Activated CD4-positive, CD25-positive, alpha-beta regulatory T cell (primary cell): ENCODE measurements around the gene ASIC4.

Source experiments
- DNase-seq, 4 experiments: peaks; one replicate each; lab custom pipeline; 2025; lab: John Stamatoyannopoulos, UW

Gene ASIC4

DNA sequence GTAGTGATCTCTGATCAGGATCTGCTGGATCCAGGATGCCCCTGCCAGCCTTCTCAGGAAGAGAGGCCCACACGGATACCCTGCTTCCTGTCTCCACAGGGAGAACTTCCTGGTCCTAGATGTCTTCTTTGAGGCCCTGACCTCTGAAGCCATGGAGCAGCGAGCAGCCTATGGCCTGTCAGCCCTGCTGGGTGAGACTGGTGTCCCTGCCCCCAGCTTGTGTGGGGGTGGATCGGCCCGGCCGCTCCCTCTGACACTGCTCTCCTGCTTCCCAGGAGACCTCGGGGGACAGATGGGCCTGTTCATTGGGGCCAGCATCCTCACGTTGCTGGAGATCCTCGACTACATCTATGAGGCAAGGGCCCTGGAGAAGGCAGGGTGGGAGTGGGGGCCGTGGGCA lies 22.7 kb downstream of the ASIC4 start:
- DNase-seq, result no peak

DNA sequence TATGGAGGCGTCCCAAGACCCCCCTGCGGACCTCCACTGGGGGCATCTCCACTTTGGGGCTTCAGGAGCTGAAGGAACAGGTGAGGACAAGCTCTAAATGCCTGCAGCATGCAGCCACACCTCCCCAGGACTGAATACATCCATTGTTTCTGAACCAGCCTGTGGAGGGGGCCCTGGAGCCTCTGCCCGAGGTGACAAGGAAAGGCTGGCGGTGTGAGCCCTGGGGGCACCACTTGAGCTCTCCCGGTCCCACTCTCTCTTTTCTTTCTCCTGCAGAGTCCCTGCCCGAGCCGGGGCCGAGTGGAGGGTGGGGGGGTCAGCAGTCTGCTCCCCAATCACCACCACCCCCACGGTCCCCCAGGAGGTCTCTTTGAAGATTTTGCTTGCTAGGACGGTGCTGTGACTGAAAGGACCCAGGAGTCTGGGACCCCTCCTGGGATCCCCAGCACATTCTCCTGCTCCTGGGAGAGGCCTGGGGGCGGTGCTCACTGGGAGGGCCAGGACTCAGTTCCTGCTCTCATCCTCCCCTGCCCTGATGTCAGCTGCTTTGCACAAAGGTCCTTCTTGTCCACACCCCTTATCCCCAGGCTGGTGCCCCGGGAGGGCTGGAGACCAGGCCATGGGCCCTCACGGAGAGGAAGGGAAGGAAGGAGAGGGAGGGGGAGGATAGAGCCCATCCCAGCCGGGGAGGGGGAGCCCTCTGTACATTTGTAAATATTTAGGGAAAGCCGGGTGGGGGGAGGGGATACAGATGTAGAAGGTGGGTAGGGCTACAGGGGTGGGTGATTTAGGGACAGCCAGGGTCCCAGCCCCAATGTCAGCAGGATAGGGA lies 23.6 kb downstream of the ASIC4 start:
- no peak for DNase-seq

DNA sequence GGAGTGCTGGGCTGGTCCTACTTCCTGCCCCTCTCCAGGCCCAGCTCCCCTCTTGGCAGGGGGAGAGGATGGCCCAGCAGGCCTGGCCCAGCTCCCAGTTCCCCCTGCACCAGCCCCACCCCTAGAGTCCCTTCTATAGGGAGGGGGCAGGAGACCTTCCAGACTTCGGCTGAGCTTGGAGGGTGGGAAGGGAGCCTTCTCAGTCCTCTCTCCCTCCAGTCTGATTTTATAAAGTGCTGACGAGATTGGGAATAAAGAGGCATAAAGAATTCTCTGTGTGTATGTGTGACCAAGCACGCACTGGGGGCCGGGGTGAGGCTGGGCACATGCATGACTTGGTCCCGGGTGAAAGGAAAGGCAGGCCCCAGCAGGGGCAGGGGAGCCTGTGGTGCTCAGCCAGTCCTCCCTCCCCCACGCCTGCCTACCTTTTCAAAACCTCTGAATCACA lies 24.2 kb downstream of the ASIC4 start:
- DNase-seq, result no peak

DNA sequence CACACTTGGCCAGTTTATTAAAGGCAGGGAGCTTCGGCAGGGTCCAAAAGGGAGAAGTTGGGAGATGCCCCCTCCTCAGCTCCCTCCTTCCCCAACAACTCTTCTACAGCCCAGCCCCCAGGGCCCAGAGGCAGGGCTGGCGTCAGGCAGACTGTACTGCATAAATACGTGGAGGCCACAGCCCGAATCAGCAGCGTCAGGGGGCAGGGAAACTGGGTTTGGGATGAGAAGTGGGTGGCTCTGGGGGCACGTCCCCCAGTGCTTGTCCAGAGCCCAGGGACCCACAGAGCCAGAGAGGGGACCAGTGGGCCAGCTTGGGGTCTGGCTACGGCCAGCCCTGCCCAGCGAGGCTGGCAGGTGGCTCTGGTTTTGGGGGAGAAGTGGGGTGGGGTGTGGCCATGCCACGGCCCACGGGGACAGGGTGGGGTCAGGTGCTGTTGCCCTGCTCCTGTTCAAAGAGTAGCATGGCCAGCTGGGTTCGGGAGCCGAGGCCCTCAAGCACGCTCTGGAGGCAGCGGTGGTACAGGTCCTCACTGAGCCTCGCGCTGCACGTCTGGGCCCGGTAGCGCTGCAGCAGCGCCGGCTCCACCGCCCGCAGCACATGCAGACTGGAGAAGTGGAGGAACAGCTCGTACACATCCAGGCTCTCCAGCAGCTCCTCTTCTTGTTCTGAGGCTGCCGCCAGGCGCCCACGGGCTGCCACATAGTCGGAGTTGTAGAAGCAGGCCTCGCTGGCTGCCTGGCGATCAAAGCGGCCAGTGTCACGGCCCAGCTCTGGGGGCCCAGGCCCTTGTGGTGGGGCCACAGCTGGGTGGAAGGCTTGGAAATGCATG lies 24.9 kb downstream of the ASIC4 start:
- no peak for DNase-seq

DNA sequence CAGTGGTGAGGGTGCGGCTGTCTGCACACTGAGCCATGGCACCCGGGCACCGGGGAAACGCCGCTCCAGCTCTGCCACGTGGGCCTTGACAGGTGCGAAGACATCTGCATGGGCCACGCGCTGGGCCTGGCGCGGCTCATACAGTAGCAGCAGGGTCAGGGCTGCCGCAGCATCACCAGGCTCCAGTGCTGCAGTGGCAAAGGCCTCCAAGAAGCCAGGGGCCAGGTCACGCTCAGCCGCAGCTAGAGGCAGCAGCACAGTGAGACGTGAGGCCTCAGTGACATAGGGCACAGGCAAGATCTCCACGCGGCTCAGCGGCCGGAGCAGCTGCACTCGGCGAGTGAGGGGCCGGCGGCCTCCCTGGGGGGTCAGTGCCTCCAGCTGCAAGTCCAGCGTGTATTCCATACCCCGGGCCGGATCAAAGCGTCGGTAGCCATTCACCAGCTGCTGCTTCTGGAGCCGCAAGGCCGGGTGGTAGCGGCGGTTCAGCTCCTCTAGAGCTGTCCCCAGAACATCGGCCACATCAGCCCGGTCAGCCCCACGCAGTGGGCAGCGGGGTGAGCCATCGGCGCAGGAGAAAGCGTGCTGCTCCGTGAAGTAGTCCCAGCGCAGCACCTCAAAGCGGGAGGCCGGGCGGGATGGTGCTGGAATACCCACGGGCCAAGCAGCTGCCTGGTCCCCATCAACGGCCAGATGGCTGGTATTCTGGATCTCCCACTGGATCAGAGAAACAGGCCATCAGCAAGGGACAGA lies 25.8 kb downstream of the ASIC4 start:
- DNase-seq, result no peak

DNA sequence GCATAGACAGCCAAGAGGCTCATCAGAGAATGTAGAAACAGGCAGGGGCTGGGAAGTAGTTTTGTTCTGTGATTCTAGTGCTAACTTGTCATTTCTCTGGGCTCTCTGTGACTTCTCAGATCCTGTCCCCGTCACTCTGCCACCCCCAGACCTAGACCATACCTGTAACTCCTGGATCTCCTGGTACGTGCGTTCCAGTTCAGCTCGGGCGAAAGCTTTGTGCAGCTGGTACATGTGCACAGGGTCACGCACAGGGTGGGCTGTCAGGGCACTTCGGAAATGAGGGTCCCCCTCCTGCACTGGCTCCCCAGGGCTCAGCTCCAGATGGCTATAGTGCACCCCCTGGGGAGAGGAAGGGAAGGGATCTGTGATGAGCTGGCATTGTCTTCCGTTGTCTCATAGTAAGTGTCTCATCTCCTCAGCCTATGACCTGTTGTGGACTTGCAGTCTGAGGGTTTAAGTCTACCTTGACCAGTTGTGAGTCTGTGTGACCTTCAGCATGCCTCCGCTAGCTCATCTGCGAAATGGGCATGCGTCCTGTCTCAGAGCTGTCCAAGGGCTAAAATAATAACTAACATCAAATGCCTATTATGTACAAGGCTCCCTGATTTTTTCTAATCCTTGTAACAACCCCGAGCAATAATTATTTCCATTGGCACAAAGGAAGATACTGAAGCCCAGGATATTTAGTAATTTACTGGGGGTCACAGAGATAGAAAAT lies 26.7 kb downstream of the ASIC4 start:
- no peak for DNase-seq

DNA sequence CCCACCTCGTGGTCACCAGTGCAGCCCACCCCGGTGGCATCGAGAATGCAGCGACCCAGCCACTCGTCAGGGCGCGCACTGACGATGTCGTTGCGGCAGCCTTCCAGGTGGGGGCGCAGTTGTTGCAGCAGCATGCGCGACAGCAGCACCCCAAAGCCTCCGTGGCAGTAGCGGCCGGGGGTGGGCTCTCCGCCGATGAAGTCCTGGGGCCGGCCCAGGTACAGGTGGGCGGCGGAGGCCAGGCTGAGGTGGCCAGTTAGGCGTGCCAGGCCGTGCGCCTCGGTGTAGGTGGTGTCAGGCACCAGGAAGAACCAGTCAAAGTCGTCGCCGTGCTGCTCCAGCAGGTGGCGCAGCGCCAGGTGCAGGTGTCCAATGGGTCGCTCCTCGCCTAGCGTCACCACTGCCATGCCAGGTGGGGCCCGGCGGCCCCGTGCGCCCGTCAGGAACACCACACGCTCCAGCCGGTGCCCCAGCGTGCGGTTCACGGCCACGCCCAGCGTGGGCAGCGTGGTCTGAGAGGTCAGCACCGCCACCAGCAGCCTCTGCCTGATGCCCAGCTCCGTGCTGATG lies 27.4 kb downstream of the ASIC4 start:
- peak; percentile 62 to 84 (median 74) for DNase-seq

DNA sequence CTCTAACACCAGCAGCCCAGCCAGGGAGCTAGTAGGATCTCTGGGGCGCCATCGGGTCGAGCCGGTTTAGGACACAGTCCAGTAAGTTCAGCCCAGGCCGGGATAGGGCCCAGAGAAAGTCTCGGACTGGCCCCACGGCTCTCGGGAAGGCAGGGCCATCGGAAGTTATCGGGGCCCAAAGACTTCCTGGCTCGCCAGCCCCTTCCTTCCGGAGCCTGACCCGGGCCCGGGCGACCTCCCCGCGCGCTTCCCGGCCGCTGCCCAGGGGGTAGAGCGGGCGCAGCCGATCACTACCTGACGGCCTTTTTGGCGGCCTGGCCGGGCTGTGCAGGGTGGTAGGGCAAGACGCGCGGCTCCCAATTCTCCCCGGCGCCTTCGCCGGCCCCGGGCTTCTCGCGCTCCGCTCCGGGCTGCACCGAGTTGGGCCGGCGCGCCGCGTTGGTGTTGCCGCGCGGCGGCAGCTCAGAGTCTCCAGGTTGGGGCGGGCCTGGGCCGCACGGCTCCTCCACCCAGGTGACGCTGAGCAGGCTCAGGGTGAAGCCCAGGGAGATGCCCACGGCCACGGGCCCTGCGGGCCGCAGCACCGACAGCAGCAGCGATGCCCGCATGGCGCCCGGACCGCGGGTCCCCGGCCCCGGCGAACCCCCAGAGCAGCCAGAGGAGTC lies 28.8 kb downstream of the ASIC4 start:
- peak in 1 of 4 experiments; percentile 37 for DNase-seq

DNA sequence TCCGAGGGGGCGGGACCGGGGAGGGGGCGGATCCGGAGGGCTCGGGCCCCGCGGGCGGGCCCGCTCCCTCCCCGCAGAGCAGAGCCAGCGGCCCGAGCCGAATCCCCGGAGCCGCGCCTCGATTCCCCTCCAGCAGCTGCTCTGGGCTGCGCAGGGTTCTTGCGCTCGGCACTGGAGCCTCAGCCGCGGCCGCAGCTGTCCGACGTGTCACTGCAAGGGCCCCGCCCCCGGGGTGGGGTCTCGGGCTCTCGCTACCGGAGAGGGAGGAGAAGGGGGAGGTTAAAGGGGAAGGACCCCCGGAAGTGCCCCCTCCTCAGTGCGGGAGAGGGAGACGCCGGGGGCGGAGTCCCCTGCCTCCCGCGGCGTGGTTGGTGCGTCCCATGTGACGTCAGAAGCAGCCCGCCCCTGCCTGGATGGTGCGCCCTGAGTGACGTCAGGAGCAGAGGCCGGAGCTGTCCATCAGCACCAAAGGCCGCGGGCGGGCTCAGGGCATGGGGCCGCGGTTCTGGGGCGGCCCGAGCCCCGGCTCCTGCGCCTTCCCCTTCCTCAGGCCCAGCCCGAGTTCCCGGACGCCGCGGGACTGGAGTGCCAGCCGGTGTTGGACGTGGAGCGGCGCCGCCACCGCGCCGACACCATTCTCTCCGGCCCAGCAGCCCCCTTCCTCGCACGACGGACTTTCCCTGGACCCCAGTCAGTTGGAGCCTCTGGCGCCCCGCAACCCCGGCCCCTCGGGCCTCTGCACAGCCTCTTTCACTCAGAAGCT lies 29.5 kb downstream of the ASIC4 start, which contains the start of the genes CHPF and TMEM198:
TSS of gene CHPF (minus strand) at position 214 of the 763 bp plus-strand sequence. CDS start 271 bp downstream, outside the sequence.
TSS of gene TMEM198 (plus strand) at position 433 of the 763 bp plus-strand sequence. CDS start 700 bp downstream, outside the sequence.
- peak; percentile 79 to 86 (median 84) for DNase-seq

DNA sequence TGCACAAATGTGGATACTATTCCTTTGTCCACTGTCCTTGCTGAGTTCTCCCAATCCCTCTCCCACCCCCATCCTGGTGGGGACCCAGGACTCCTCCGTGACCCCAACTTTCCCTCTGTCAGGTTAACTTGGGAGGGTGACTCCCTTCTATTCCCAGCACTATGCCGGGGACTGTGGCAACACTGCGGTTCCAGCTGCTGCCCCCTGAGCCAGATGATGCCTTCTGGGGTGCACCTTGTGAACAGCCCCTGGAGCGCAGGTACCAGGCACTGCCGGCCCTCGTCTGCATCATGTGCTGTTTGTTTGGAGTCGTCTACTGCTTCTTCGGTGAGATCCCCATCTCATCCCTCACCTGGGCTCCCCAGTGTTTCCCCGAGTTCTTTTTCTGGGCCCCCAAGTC lies 30.3 kb downstream of the ASIC4 start:
- DNase-seq, result no peak

DNA sequence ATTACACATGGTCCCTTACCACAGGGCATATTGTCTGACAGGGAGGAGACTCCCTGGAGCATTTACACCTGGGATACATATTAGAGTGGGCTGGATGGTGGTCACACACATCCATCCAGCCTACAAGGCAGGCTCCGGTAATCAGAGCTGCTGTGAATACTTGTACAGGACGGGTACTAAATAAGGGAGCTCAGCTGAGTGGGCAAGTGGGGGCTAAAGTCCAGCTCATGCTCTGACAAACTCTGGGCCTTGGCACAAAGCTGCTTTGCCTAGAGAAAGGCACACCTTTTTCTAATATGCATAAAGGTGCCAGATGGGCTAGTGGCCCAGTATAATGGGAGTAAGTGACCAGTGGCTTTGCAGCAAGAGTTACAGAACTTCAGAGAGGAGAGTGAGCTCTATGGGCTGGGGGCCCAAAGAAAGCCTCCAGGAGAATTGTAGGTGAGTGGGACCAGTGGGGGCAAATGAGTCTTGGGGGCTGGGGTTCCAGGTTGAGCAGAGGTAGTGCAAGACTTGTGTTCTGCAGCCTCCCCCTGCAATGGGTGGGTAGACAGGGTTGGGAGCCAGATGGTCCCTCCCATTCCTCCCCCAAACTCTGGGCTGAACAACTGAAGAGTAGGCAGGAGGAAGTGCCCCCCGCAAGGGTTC lies 31.1 kb downstream of the ASIC4 start:
- no peak for DNase-seq

DNA sequence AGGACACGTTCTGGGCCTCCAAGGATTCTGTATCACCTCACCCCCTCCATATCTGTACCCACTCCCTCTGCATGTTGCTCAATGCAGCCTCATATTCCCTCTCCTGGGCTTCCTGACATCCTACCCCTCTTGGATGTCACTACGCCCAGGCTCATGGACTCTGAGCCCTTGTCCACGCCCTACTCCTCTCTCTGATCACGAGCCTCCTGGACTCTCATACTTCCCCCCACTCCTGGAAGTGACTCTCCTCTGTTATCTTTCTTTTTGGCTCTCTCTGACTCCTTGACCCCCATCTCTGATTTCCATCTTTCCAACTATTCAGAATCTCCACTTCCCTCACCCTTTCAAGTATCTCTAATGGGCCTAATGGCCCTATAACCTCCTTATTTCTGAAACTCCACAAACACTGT lies 31.7 kb downstream of the ASIC4 start:
- DNase-seq, result no peak

DNA sequence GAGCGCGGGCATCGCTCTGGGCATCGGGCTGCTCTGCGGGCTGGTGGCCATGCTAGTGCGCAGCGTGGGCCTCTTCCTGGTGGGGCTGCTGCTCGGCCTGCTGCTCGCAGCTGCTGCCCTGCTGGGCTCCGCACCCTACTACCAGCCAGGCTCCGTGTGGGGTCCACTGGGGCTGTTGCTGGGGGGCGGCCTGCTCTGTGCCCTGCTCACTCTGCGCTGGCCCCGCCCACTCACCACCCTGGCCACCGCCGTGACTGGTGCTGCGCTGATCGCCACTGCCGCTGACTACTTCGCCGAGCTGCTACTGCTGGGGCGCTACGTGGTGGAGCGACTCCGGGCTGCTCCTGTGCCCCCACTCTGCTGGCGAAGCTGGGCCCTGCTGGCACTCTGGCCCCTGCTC lies 33.3 kb downstream of the ASIC4 start:
- no peak for DNase-seq

DNA sequence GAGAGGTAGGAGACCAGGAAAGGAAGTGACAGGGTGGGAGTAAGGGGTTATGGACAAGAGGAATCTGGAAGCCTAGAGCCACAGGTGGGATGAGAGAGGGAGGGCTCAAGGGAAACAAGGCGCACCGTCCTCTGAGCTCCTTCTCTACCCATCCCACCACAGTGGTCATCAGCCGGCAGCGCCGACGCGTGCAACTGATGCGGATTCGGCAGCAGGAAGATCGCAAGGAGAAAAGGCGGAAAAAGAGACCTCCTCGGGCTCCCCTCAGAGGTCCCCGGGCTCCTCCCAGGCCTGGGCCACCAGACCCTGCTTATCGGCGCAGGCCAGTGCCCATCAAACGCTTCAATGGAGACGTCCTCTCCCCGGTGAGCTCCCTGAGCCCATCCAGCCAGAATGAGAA lies 34.7 kb downstream of the ASIC4 start:
- DNase-seq, result no peak

DNA sequence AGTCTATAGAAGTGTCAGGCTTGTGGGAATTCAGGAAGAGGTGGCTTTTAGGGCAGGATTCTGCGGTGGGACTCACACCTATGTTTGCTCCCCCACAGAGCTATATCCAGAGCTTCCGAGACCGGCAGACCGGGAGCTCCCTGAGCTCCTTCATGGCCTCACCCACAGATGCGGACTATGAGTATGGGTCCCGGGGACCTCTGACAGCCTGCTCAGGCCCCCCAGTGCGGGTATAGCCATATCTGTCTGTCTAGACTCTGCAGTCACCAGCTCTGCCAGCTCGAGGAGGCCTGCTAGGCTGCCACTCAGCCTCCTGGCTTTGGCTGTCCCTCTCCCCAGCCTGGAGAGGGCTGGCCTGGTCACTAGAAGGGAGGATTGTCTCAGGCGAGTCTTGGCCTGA lies 35.3 kb downstream of the ASIC4 start:
- DNase-seq, result no peak

DNA sequence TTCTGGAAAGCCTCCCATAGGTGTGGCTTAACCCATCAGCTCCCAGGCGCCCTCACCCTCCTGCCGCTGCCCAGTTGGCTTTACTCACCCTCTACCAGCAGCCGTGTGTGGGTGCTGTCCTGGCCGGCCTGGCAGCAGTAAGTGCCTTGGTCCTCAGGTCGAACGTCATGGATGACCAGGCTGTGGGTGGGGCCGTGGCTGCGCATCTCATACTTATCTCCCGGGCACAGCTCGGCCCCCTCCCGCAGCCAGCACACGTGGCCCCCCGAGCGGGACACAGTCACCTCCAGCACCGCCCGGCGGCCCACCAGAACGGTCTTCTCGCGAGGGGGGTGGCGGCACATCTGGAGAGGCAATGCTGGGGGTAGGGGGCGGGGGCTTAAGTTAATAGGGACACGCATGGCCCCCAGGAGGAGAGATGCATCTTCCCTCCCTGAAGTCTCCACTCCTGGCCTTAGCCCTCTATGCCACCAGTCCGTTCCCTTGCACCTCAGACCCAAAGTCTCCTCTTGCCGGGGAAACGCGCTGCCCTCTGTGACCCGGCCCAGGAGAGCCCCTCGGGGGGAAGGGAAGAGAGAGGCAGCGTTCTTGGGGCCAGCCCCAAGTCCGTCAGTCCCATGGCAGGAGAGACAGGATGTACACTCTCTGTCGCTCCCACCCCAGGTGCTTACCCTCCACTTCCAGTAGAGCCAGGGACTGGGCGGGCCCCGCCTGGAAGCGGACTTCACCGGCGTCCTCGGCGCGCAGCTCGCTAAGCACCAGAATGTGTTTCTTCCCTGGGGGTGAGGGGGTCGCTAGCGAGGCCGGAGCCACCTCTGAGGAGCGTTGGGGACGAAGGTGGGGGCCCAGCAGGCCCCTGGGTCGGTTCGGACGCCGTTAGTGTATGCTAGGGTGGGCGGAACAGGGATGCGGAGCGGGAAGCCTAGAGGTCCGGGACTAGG lies 37.4 kb downstream of the ASIC4 start:
- DNase-seq, result no peak

DNA sequence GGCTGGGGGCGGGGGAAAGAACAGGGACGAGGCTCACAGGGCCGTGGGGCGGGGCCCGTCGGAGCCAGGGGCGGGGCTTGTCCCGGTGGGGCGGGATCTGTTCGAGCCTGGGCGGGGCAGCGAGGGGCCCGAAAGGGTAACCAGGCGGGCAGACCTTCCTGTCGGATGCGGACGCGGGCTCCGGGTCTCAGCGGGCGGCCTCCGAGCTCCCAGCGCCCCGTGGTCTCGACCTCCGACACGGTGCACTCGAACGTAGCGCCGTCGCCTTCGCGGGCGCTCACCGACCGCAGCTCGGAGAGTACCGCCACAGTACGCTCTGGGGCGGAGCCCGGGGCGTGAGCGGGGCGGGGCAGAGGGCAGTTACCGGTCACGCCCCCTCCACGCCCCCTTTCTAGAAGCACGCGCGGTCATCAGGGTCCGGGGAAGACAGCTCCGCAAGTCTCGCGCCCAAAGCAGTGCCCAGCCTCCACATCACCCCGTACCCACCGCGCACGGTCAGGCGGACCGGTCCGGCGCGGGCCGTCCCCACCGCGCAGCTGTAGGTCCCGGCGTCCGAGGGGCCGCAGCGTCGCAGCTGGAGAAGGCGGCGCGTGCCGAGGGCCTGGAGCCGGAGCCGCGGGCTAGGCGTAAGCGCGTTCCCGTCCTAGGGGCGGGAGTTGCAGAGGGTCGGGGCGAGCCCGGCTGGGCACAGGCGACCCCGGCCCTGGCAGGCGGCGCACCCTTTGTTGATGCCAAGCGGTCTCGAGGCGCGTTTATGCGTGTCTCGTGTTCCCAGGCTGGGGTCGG lies 38.3 kb downstream of the ASIC4 start:
- DNase-seq, result peak; percentile 37 to 63 (median 56)

DNA sequence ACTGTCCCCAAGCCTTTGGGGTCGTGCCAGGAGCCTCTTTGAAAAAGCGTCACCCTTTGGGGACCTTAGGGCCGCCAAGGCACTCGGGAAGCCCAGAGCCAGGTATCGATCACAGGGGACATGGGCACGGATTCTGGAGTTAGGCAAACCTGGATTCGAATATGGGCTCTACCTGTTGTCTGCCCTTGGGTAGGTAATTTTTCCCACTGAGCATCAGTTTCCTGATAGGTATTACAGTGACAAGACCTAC lies 38.8 kb downstream of the ASIC4 start:
- no peak for DNase-seq
